GM20431 (cell line): Measurements from ENCODE around the gene ZDHHC7.
"Not testable (repeated sequence)": the region's sequence is repeated elsewhere in the genome, so short reads cannot be mapped to it uniquely, and the experiment has no call there.

Experiments used
- in situ Hi-C: fragments of 300-500 bp; cut with MseI, MboI; formaldehyde crosslinking; loops from one replicate; pipeline ENCODE4 v1.15.0; 2020; ENCODE audit warnings: low sequenced_read_pairs; ENCODE audit not compliant: unreplicated experiment

ZDHHC7 gene

GRCh38 chr16:85045077-85045476 is 33.7 kb upstream of the ZDHHC7 start:
- in situ Hi-C loops: no loop called here

GRCh38 chr16:85042606-85043005 is 31.3 kb upstream of the ZDHHC7 start:
- in situ Hi-C loops: no loop called here

- in situ Hi-C loops: no loop called here
Observed at GRCh38 chr16:85042167-85042526, 30.8 kb upstream of the ZDHHC7 start.

GRCh38 chr16:85041219-85042166 is 30.2 kb upstream of the ZDHHC7 start:
- in situ Hi-C loops: no loop called here

GRCh38 chr16:85040685-85041084 is 29.4 kb upstream of the ZDHHC7 start:
- in situ Hi-C loops: no loop called here

GRCh38 chr16:85037721-85038120 is 26.4 kb upstream of the ZDHHC7 start:
- in situ Hi-C loops: no loop called here

GRCh38 chr16:85037050-85037410 is 25.7 kb upstream of the ZDHHC7 start:
- in situ Hi-C loops: no loop called here

- in situ Hi-C loops: no loop called here
Observed at GRCh38 chr16:85036236-85037049, 25.1 kb upstream of the ZDHHC7 start.

GRCh38 chr16:85034591-85035433 is 23.5 kb upstream of the ZDHHC7 start:
- in situ Hi-C loops: no loop called here

- in situ Hi-C loops: no loop called here
Observed at GRCh38 chr16:85033171-85033570, 21.8 kb upstream of the ZDHHC7 start.

- in situ Hi-C loops: not testable (repeated sequence)
Observed at GRCh38 chr16:85032187-85032586, 20.9 kb upstream of the ZDHHC7 start.

- in situ Hi-C loops: no loop called here
Observed at GRCh38 chr16:85031451-85031850, 20.1 kb upstream of the ZDHHC7 start.

GRCh38 chr16:85029981-85030401 is 18.7 kb upstream of the ZDHHC7 start:
- in situ Hi-C loops: no loop called here

- in situ Hi-C loops: no loop called here
Observed at GRCh38 chr16:85029408-85029784, 18.1 kb upstream of the ZDHHC7 start.

GRCh38 chr16:85028685-85029407 is 17.5 kb upstream of the ZDHHC7 start:
- in situ Hi-C loops: no loop called here

- in situ Hi-C loops: no loop called here
Observed at GRCh38 chr16:85027958-85028684, 16.8 kb upstream of the ZDHHC7 start.

- in situ Hi-C loops: no loop called here
Observed at GRCh38 chr16:85027349-85027957, 16.1 kb upstream of the ZDHHC7 start, which contains the start of gene KIAA0513. Gene KIAA0513, plus strand, starts transcription at chr16:85027795. Its CDS starts 39,277 bp downstream, at chr16:85067072.

GRCh38 chr16:85026703-85027102 is 15.4 kb upstream of the ZDHHC7 start:
- in situ Hi-C loops: no loop called here
